Measurements from ENCODE around the gene ARHGEF37.
"Not testable (repeated sequence)": the region's sequence is repeated elsewhere in the genome, so short reads cannot be mapped to it uniquely, and the experiment has no call there.

Gene ARHGEF37

DNA sequence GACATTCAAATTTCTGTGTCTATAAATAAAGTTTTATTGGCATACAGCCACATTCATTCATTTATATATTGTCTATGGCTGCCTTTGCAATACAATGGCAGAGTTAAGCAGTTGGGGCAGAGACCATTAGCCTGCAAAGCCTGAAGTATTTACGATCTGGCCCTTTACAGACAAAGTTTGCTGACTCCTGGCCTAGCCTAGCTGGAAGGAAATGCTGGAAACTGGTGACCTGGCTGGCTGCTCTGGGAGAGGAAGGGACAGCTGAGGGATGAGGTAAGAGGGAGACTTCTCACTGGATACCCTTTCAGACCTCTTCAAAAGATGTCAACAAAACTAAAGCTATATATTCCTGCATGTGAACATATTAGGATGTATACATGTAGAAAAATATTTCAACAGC is 82.8 kb downstream of the ARHGEF37 start:
- Mint-ChIP-seq H3K27me3 (no peaks in the 10 kb centered on the region), H3K4me3 (no peak overlapping the region), H3K4me1 (ENCODE audit: low read depth) (peaks cover 44% of the 10 kb centered on the region), H3K36me3 (ENCODE audit: low read depth) (no peaks in the 10 kb centered on the region), H3K9me3 (no peaks in the 10 kb centered on the region), H3K27ac (no peak overlapping the region)
- intact Hi-C loops (cut with micrococcal nuclease), result loop anchor here (5.0 kb wide), 1 partner anchor 33 kb away; no protein-coding TSS in a partner anchor

DNA sequence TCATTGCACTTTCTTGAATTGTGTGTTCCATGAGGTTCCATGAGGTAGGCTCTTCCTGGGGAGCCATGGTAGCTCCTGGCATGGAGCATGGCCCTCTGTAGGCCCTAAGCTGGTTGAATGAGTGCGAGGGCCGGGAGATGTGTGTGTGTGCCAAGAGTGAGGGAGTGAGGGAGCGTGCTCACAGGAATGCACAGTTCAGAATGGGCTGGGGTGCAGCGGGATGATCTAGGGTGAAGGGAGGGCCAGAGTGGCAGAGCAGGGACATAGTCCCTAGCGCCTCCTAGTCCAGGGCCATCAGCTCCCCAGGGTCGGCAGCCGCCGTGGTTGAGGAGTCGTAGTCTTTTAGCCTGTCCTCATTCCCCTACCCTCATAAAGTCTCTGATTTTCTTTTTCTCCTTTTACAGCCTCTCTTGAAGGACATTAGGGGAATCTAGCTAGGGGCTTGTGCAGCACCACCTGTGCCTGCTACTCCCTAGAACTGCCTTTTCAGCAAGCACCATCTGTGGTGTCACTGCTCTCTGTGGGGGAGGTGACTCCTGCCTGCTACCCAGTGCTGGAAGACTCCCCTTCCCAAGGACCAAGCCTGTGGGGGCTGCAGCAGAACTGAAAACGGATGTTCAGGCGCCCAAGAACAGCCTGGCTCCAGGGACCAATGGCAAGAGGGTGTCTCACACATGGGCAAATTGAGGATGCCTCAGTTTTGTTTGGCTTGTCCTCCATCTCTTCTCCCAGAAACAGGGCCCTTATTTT is 83.5 kb downstream of the ARHGEF37 start:
- Mint-ChIP-seq H3K4me1 (ENCODE audit: low read depth) (peaks cover 44% of the 10 kb centered on the region), H3K4me3 (no peak overlapping the region), H3K36me3 (ENCODE audit: low read depth) (no peaks in the 10 kb centered on the region), H3K27ac (peak overlapping the region; percentile 78), H3K9me3 (no peaks in the 10 kb centered on the region), H3K27me3 (no peaks in the 10 kb centered on the region)
- intact Hi-C loops (cut with micrococcal nuclease), result loop anchor here (5.0 kb wide), 1 partner anchor 32 kb away; no protein-coding TSS in a partner anchor

DNA sequence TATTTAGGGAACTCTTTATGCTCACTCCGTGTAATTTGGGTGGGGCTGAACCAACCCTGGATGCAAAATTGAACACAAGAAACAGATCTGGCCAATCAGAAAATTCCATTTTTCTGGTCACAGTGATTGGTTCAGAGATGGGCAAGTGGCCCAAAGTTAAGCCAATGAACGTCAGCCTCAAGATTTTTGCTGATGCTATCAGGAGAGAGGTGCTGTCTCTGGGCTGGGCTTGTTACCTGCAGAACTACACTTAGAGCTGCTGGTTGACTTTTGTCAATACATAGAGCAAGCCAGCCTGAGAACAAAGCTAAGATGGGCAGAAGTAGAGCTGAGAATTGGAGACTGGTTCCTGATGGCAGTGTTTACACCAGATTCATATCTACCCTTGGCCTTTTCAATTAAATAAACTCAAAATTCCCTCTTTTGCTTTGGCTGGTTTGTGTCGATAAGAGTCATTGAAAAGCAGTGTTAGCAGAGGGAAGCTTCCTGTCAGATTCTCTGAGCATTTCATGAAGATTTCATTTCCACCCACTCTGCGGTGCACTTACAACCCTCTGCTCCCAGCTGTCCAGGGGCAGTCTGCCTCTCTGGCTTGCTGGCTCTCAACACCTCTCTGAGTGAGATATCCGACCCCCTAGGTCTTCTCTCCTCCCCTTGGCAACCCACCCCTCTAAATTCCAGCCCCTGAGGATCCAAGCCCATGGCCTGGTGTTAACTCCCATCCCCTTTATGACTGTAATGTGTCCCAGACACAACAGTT is 84.3 kb downstream of the ARHGEF37 start:
- Mint-ChIP-seq H3K36me3 (ENCODE audit: low read depth) (no peaks in the 10 kb centered on the region), H3K27me3 (no peaks in the 10 kb centered on the region), H3K4me3 (peak overlapping the region; percentile 33), H3K9me3 (no peaks in the 10 kb centered on the region), H3K4me1 (ENCODE audit: low read depth) (peaks cover 44% of the 10 kb centered on the region), H3K27ac (peak overlapping the region; percentile 78)
- intact Hi-C loops (cut with micrococcal nuclease), result loop anchor here (1.0 to 2.0 kb wide), 2 partner anchors 15 to 66 kb away; no protein-coding TSS in a partner anchor

DNA sequence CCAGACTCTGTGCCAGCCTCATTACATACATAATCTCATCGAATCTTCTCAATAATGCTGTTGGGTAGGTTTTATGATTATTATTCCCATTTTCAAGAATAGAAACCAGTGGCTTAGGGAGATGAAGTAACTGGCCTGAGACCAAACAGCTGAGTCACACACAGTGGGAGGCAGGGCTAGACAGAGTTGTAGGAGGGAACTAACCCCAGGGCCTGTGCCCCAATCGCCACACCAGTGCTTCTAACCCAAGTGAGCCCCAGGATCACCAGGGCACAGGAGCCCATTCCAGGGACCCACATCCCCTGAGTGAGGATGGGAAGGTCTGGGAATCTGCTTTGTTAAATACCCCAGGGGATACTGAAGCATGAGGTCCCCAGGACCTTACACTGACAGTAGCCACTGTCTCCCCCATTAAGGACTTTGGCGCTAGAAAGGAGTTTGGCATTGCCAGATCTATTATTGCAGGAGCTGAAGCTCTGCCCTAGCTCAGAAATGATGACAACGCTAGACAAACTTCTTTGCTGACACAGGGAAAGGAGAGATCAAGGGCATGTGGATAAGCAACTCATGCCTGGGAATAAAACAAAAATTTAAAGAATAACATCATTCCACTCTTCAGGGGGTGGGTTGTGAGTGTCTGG is 85.0 kb downstream of the ARHGEF37 start:
- H3K4me3 Mint-ChIP-seq, result peak overlapping the region; percentile 33
- intact Hi-C loops (cut with micrococcal nuclease), result loop anchor here (1.0 to 2.0 kb wide), 2 partner anchors 14 to 65 kb away; no protein-coding TSS in a partner anchor
- H3K36me3 Mint-ChIP-seq (ENCODE audit: low read depth), result no peaks in the 10 kb centered on the region
- peaks cover 44% of the 10 kb centered on the region for H3K4me1 Mint-ChIP-seq (ENCODE audit: low read depth)
- H3K27me3 Mint-ChIP-seq, result no peaks in the 10 kb centered on the region
- peak overlapping the region; percentile 78 for H3K27ac Mint-ChIP-seq
- no peaks in the 10 kb centered on the region for H3K9me3 Mint-ChIP-seq

DNA sequence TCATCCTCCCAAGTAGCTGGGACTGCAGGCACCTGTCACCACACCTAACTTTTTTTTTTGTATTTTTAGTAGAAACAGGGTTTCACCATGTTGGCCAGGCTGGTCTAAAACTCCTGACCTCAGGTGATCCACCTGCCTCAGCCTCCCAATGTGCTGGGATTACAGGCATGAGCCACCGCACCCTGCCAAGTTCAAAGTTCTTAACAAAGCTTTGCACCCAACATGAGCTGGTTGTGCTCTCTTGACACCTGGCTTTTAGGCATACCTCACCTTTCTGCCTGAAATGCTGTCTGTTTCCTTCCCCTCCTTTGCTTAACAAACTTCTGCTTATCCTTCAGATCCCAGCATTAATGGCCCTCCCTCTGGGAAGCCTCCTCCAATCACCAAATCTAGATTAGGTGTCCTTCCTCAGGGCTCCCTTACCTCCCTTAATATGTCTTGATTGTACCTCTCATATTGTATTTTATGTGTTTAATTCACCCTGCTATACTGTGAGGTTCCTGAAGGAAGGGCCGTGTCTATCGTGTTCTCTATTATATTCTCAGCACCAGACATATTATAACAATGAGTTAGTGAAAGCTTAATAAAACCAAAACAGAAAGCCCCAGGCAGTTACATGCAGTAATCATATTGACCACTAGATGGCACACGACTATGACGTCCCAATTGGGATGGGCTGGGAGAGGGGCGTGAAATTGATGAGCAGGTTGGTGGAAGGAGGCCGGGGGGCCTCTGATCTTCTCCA is 86.0 kb downstream of the ARHGEF37 start:
- Mint-ChIP-seq H3K9me3 (no peaks in the 10 kb centered on the region), H3K36me3 (ENCODE audit: low read depth) (no peaks in the 10 kb centered on the region), H3K27me3 (no peaks in the 10 kb centered on the region), H3K4me3 (no peak overlapping the region), H3K4me1 (ENCODE audit: low read depth) (peaks cover 50% of the 10 kb centered on the region), H3K27ac (peak overlapping the region; percentile 78)
- intact Hi-C loops (cut with micrococcal nuclease), result loop anchor here (2.0 kb wide), 1 partner anchor 14 kb away; no protein-coding TSS in a partner anchor

DNA sequence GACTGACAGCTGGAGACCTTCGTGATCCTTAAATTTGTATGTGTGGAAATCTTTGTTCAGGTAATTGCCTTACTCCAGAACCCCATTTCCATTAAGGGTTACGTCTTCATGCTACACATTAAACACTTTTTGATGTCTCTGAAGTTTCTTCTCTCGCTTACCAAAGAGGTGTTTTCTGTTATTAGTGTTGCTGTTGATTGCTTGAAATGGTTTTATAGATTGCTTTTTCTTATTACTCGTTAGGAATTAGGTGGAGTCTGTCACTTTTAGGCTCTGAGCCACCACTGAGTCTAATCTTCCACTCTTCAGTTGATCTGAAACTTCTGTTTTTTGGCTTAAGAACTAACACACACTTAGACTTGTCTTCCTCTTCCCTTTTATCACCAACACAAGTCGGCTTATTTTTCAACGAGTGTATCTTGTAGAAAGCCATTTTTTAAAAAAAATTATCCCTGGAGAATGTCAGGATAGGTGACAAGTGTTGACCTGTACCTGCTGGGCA is 86.6 kb downstream of the ARHGEF37 start:
- H3K9me3 Mint-ChIP-seq, result no peaks in the 10 kb centered on the region
- no peaks in the 10 kb centered on the region for H3K36me3 Mint-ChIP-seq (ENCODE audit: low read depth)
- H3K27ac Mint-ChIP-seq, result peak overlapping the region; percentile 78
- H3K4me3 Mint-ChIP-seq, result no peak overlapping the region
- no peaks in the 10 kb centered on the region for H3K27me3 Mint-ChIP-seq
- intact Hi-C loops (cut with micrococcal nuclease), result loop anchor here (2.0 kb wide), 1 partner anchor 13 kb away; no protein-coding TSS in a partner anchor
- H3K4me1 Mint-ChIP-seq (ENCODE audit: low read depth), result peaks cover 56% of the 10 kb centered on the region

DNA sequence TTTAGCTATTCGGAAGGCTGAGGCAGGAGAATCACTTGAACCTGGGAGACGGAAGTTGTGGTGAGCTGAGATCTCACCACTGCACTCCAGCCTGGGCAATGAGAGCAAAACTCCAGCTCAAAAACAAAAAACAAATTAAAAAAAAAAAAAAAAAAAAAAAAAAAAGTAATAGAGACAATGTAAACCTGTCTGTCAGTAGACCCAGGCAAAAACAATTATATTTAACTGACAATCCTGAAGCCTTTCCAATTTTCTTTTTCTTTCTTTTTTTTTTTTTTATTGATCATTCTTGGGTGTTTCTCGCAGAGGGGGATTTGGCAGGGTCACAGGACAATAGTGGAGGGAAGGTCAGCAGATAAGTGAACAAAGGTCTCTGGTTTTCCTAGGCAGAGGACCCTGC is 88.0 kb downstream of the ARHGEF37 start:
- H3K4me1 Mint-ChIP-seq (ENCODE audit: low read depth), result peaks cover 64% of the 10 kb centered on the region
- H3K36me3 Mint-ChIP-seq (ENCODE audit: low read depth); H3K9me3 Mint-ChIP-seq; H3K27ac Mint-ChIP-seq; H3K4me3 Mint-ChIP-seq; H3K27me3 Mint-ChIP-seq; intact Hi-C loops (cut with micrococcal nuclease): not testable (repeated sequence)

DNA sequence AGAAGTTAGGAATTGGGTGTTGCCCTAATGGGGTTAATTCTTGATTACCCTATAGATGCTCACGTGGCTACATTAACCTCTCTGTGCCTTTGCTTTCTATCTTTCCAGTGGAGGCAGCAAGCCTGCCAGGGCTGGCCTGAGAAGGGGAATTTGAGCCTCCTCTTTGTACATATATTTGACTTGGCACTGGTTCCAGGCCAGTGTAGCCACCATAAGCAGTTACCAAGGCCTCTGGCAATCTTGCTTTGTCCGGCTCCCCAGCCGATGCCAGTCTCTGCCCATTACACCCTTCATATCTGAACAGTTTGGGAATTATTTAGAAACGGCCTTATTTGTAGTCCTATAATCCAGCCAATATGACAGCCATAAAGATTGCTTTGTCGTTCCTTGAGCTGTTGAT is 90.2 kb downstream of the ARHGEF37 start:
- H3K36me3 Mint-ChIP-seq (ENCODE audit: low read depth), result no peaks in the 10 kb centered on the region
- H3K27ac Mint-ChIP-seq, result peak overlapping the region; percentile 39
- H3K27me3 Mint-ChIP-seq, result no peaks in the 10 kb centered on the region
- intact Hi-C loops (cut with micrococcal nuclease), result no loop called here
- no peak overlapping the region for H3K4me3 Mint-ChIP-seq
- peaks cover 63% of the 10 kb centered on the region for H3K4me1 Mint-ChIP-seq (ENCODE audit: low read depth)
- H3K9me3 Mint-ChIP-seq, result no peaks in the 10 kb centered on the region

DNA sequence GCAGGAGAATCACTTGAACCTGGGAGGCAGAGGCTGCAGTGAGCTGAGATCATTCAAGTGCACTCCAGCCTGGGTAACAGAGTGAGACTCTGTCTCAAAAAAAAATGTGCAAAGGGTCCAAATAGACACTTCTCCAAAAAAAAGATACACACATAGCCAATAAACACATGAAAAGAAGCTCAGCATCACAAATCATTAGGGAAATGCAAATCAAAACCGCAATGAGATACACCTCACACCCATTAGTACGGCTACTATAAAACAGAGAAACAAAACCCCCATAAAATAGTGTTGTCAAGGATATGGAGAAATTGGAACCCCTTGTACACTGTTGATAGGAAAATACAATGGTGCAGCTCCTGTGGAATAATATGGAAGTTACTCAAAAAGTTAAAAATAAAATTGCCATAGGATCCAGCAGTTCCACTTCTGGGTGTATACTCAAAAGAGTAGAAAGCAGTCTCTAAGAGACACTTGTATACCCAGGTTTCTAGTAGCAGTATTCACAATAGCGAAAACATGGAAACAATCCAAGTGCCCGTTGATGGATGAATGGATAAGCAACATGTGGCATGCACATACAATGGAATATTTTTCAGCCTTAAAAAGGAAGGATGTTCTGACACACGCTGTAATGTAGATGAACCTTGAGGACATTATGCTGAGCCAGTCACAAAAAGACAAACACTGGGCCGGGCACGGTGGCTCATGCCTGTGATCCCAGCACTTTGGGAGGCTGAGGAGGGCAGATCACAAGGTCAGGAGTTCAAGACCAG is 91.6 kb downstream of the ARHGEF37 start:
- no peaks in the 10 kb centered on the region for H3K9me3 Mint-ChIP-seq
- intact Hi-C loops (cut with micrococcal nuclease), result no loop called here
- H3K4me3 Mint-ChIP-seq, result no peak overlapping the region
- H3K36me3 Mint-ChIP-seq (ENCODE audit: low read depth), result no peaks in the 10 kb centered on the region
- peak overlapping the region; percentile 63 for H3K27ac Mint-ChIP-seq
- H3K27me3 Mint-ChIP-seq, result no peaks in the 10 kb centered on the region
- peaks cover 64% of the 10 kb centered on the region for H3K4me1 Mint-ChIP-seq (ENCODE audit: low read depth)

DNA sequence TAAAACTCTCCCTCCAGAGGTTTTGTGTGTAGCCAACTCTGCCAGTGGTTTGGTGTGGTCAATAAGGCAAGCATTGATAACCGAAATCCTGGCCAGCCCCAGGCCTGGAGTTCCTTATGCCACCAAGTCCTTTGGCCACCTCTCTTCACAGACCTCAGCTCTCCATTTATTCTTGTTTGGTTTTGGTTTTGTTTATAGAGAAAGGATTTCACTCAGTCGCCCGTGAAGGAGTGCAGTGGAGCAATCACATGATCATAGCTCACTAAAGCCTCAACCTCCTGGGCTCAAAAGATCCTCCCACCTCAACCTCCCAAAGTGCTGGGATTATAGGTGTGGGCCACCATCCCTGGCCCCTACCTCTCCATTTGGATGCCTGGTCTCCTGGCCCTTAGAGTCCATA is 93.4 kb downstream of the ARHGEF37 start:
- peak overlapping the region; percentile 7 for H3K27ac Mint-ChIP-seq
- no peaks in the 10 kb centered on the region for H3K9me3 Mint-ChIP-seq
- intact Hi-C loops (cut with micrococcal nuclease), result no loop called here
- H3K4me1 Mint-ChIP-seq (ENCODE audit: low read depth), result peaks cover 74% of the 10 kb centered on the region
- H3K36me3 Mint-ChIP-seq (ENCODE audit: low read depth), result no peaks in the 10 kb centered on the region
- H3K27me3 Mint-ChIP-seq, result no peaks in the 10 kb centered on the region
- no peak overlapping the region for H3K4me3 Mint-ChIP-seq

DNA sequence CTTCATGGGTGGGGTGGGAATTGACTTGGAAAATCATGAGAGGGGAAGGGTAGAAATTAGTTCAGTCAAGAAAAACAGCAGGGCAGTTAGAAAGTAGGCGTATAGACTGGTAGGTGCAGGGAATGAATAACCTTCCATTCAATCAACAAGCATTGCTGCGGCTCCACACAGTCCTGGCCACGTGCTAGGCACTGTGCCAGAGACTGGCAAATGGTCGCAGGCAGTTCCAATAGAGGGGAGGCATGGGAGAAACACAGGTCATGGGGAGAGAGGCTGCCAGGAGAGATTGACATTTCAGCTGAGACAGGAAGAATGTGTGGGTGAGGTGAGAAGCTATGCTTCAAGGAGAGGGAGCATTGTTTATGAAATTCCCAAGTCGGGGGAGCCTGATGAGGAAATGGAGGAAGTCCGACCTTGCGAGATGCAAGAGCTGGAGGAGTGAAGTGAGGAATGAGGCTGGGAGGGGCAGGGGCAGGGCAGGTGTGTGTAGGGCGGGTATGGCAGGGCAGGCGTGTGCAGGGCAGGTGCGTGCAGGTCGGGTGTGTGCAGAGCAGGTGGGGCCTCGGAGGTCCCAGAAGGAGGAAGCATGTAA is 94.4 kb downstream of the ARHGEF37 start:
- no peaks in the 10 kb centered on the region for H3K9me3 Mint-ChIP-seq
- no peaks in the 10 kb centered on the region for H3K27me3 Mint-ChIP-seq
- H3K36me3 Mint-ChIP-seq (ENCODE audit: low read depth), result no peaks in the 10 kb centered on the region
- peak overlapping the region; percentile 66 for H3K27ac Mint-ChIP-seq
- peaks cover 85% of the 10 kb centered on the region for H3K4me1 Mint-ChIP-seq (ENCODE audit: low read depth)
- H3K4me3 Mint-ChIP-seq, result peak overlapping the region; percentile 22
- intact Hi-C loops (cut with micrococcal nuclease), result no loop called here

DNA sequence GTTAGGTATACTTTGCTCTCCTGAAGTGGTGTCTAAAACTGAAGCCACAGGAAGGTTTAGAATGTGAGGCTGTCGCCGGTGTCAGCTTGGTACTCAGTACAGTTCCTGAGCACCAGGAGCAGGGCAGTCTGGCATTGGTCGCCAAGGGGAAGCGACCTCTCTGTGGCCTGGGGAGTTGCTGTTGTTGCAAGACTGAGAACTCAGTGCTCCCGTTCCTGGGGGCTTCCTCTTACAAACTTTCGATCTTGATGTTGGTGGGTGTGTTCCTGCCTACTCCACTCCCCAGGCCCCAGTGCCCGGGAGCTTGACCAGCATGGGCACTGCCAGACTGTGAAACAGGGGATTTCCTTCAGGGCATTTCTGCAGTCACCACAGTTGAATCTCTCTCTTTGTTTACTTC is 96.4 kb downstream of the ARHGEF37 start:
- H3K9me3 Mint-ChIP-seq, result no peaks in the 10 kb centered on the region
- H3K27me3 Mint-ChIP-seq, result no peaks in the 10 kb centered on the region
- no peaks in the 10 kb centered on the region for H3K36me3 Mint-ChIP-seq (ENCODE audit: low read depth)
- H3K27ac Mint-ChIP-seq, result peak overlapping the region; percentile 72
- H3K4me1 Mint-ChIP-seq (ENCODE audit: low read depth), result peaks cover 94% of the 10 kb centered on the region
- intact Hi-C loops (cut with micrococcal nuclease), result no loop called here
- peak overlapping the region; percentile 37 for H3K4me3 Mint-ChIP-seq

Data from dendritic cell treated with granulocyte-macrophage colony-stimulating factor and Interleukin-4, amounts not matched to agents 40 ng/mL and 50 ng/mL, for 4 days (primary cell).